ENCODE data around the gene HMCN1.

HMCN1 gene

GRCh38 chr1:186142159-186142558 lies 408.0 kb downstream of the HMCN1 start:
- no peaks in the 10 kb centered on the region for H3K9me3 ChIP-seq (ENCODE audit: low read length)
- H3K4me3 ChIP-seq (ENCODE audit: low read depth, low read length, poor library complexity, severe bottlenecking), result no peak overlapping the region
- H3K4me2 ChIP-seq (ENCODE audit: low read length), result no peak overlapping the region
- no peak overlapping the region for H3K27ac ChIP-seq (ENCODE audit: low read depth, low read length, poor library complexity, severe bottlenecking)
- no peaks in the 10 kb centered on the region for H3K9me2 ChIP-seq (ENCODE audit: low read depth, low read length)
- H3K36me3 ChIP-seq (ENCODE audit: insufficient read depth, low read length), result no peaks in the 10 kb centered on the region
- TF ChIP-seq, protein P1, sequence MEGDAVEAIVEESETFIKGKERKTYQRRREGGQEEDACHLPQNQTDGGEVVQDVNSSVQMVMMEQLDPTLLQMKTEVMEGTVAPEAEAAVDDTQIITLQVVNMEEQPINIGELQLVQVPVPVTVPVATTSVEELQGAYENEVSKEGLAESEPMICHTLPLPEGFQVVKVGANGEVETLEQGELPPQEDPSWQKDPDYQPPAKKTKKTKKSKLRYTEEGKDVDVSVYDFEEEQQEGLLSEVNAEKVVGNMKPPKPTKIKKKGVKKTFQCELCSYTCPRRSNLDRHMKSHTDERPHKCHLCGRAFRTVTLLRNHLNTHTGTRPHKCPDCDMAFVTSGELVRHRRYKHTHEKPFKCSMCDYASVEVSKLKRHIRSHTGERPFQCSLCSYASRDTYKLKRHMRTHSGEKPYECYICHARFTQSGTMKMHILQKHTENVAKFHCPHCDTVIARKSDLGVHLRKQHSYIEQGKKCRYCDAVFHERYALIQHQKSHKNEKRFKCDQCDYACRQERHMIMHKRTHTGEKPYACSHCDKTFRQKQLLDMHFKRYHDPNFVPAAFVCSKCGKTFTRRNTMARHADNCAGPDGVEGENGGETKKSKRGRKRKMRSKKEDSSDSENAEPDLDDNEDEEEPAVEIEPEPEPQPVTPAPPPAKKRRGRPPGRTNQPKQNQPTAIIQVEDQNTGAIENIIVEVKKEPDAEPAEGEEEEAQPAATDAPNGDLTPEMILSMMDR (IDR thresholded peaks at IDR 0.05; ENCODE audit: low read length), result no peak
- TF ChIP-seq EZH2 (IDR thresholded peaks at IDR 0.05; ENCODE audit: borderline replicate concordance, low read length), result no peak
- H3K4me1 ChIP-seq (ENCODE audit: insufficient read depth, low read length, severe bottlenecking), result no peaks in the 10 kb centered on the region
- H4K20me1 ChIP-seq (ENCODE audit: insufficient read depth, low read length), result no peaks in the 10 kb centered on the region
- H3F3A ChIP-seq (ENCODE audit: insufficient read depth, low read length), result no peaks in the 10 kb centered on the region
- no peaks in the 10 kb centered on the region for H3K79me2 ChIP-seq (ENCODE audit: insufficient read depth, low read length)
- H2AFZ ChIP-seq (ENCODE audit: low read length), result no peak overlapping the region
- H3K27me3 ChIP-seq (ENCODE audit: insufficient read depth, low read length), result no peaks in the 10 kb centered on the region
- no peak overlapping the region for H3K9ac ChIP-seq (ENCODE audit: low read length)

DNA sequence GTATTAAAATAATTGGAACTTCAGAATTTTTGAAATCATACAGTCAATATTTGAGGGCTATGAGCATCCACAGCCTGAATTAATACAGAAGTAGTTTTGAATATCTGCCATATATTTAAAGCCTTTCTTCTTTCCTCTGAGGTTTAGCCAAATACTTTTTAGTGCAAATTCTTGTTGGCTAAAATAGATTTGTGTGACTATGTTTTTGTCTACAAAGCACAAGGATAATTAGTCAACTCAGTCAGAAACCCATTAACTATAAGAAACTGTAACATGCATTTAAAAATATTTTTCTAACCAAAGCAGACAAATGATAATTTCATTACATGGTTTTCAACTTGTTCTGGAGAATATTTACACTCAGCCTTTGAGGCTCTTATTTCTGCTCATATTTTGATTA lies 408.7 kb downstream of the HMCN1 start:
- Histone ChIP-seq H3K4me3 (ENCODE audit: low read depth, low read length, poor library complexity, severe bottlenecking) (no peak overlapping the region), H3F3A (ENCODE audit: insufficient read depth, low read length) (no peaks in the 10 kb centered on the region), H3K27me3 (ENCODE audit: insufficient read depth, low read length) (no peaks in the 10 kb centered on the region), H3K36me3 (ENCODE audit: insufficient read depth, low read length) (no peaks in the 10 kb centered on the region), H3K79me2 (ENCODE audit: insufficient read depth, low read length) (no peaks in the 10 kb centered on the region), H2AFZ (ENCODE audit: low read length) (no peak overlapping the region), H3K27ac (ENCODE audit: low read depth, low read length, poor library complexity, severe bottlenecking) (no peak overlapping the region), H4K20me1 (ENCODE audit: insufficient read depth, low read length) (no peaks in the 10 kb centered on the region), H3K9me2 (ENCODE audit: low read depth, low read length) (no peaks in the 10 kb centered on the region), H3K4me1 (ENCODE audit: insufficient read depth, low read length, severe bottlenecking) (no peaks in the 10 kb centered on the region), H3K9ac (ENCODE audit: low read length) (no peak overlapping the region), H3K4me2 (ENCODE audit: low read length) (no peak overlapping the region), H3K9me3 (ENCODE audit: low read length) (no peaks in the 10 kb centered on the region)
- TF ChIP-seq, protein P1 (IDR thresholded peaks at IDR 0.05; ENCODE audit: low read length), result no peak
- no peak for TF ChIP-seq EZH2 (IDR thresholded peaks at IDR 0.05; ENCODE audit: borderline replicate concordance, low read length)

GRCh38 chr1:186143481-186143880 lies 409.3 kb downstream of the HMCN1 start:
- Histone ChIP-seq H3K9me3 (ENCODE audit: low read length) (no peaks in the 10 kb centered on the region), H3F3A (ENCODE audit: insufficient read depth, low read length) (no peaks in the 10 kb centered on the region), H3K36me3 (ENCODE audit: insufficient read depth, low read length) (no peaks in the 10 kb centered on the region), H3K4me3 (ENCODE audit: low read depth, low read length, poor library complexity, severe bottlenecking) (no peak overlapping the region), H3K9ac (ENCODE audit: low read length) (no peak overlapping the region), H3K27me3 (ENCODE audit: insufficient read depth, low read length) (no peaks in the 10 kb centered on the region), H3K4me2 (ENCODE audit: low read length) (no peak overlapping the region), H2AFZ (ENCODE audit: low read length) (no peak overlapping the region), H3K27ac (ENCODE audit: low read depth, low read length, poor library complexity, severe bottlenecking) (no peak overlapping the region), H4K20me1 (ENCODE audit: insufficient read depth, low read length) (no peaks in the 10 kb centered on the region), H3K9me2 (ENCODE audit: low read depth, low read length) (no peaks in the 10 kb centered on the region), H3K79me2 (ENCODE audit: insufficient read depth, low read length) (no peaks in the 10 kb centered on the region), H3K4me1 (ENCODE audit: insufficient read depth, low read length, severe bottlenecking) (no peaks in the 10 kb centered on the region)
- TF ChIP-seq, protein P1 (IDR thresholded peaks at IDR 0.05; ENCODE audit: low read length), result no peak
- no peak for TF ChIP-seq EZH2 (IDR thresholded peaks at IDR 0.05; ENCODE audit: borderline replicate concordance, low read length)
